AG04450 (cell line): ENCODE results near the gene ZNF253. TPM values are rescaled to one million over a fixed set of nuclear protein-coding genes. Genes with fewer than 3 reads are reported as not detected.
"Not testable (repeated sequence)": the region's sequence is repeated elsewhere in the genome, so short reads cannot be mapped to it uniquely, and the experiment has no call there.

Experiments used
- CTCF ChIA-PET: fragments of 300-600, 350-600 bp; formaldehyde crosslinking; extraction: SDS; loops from one replicate; lab custom pipeline; 2022; ENCODE audit warnings: antibody characterized with exemption, inconsistent platforms; lab: Charles Lee
- POLR2A ChIA-PET: fragments of 350-600 bp; formaldehyde crosslinking; extraction: SDS; loops from one replicate; lab custom pipeline; 2021; ENCODE audit warnings: antibody characterized with exemption, inconsistent platforms; lab: Yijun Ruan, JAX
- DNase-seq: peaks from one replicate; pipeline ENCODE4 v3.0.0-alpha.2; 2011; ENCODE audit warnings: low read depth, low spot score
- H3K27ac ChIP-seq: one replicate; pipeline ENCODE4 v1.5.1; 2012; ENCODE audit warnings: low read depth, low read length, control low read depth
- H3K27me3 ChIP-seq: one replicate; pipeline ENCODE4 v1.6.0; 2012; ENCODE audit warnings: low read length; ENCODE audit not compliant: control insufficient read depth, insufficient read depth
- H3K4me3 ChIP-seq: 2 replicates; pipeline ENCODE4 v1.5.1; 2011; ENCODE audit warnings: mild to moderate bottlenecking, low read depth, low read length, control low read depth
- H3K9me3 ChIP-seq: 2 replicates; pipeline ENCODE4 v1.5.1; 2012; ENCODE audit warnings: low read length; ENCODE audit not compliant: control insufficient read depth, insufficient read depth
- polyA plus RNA-seq: library from polyadenylated mRNA; depleted of rRNA; stranded (reverse); fragments of >200 nt; gene quantifications from 2 replicates; pipeline ENCODE4 v1.2.3, GENCODE V29; 2011
- TF ChIP-seq, protein P1 (sequence below): IDR thresholded peaks from 2 replicates; pipeline ENCODE4 v1.5.1; 2011; ENCODE audit warnings: low read depth, low read length, control low read depth, inconsistent platforms

The ZNF253 gene
- polyA plus RNA-seq, 1 experiment: 4.2 TPM

DNA sequence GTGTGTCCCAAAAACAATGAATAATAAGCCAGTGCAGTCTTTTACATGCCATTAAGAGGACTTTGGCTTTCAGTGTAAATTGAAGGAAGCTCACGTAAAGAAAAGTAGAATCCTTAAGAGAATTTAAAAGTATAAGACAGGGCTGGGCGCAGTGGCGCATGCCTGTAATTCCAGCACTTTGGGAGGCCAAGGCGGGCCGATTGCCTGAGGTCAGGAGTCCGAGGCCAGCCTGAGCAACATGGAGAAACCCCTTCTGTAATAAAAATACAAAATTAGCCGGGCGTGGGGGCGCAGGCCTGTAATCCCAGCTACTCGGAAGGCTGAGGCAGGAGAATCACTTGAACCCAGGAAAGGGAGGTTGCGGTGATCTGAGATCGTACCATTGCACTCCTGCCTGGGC lies 17.9 kb upstream of the ZNF253 start:
- H3K27me3 ChIP-seq: no peaks in the 10 kb centered on the region
- H3K27ac ChIP-seq: no peak overlapping the region
- TF ChIP-seq, protein P1, sequence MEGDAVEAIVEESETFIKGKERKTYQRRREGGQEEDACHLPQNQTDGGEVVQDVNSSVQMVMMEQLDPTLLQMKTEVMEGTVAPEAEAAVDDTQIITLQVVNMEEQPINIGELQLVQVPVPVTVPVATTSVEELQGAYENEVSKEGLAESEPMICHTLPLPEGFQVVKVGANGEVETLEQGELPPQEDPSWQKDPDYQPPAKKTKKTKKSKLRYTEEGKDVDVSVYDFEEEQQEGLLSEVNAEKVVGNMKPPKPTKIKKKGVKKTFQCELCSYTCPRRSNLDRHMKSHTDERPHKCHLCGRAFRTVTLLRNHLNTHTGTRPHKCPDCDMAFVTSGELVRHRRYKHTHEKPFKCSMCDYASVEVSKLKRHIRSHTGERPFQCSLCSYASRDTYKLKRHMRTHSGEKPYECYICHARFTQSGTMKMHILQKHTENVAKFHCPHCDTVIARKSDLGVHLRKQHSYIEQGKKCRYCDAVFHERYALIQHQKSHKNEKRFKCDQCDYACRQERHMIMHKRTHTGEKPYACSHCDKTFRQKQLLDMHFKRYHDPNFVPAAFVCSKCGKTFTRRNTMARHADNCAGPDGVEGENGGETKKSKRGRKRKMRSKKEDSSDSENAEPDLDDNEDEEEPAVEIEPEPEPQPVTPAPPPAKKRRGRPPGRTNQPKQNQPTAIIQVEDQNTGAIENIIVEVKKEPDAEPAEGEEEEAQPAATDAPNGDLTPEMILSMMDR: no peak
- CTCF ChIA-PET: no interaction called here
- POLR2A ChIA-PET: no interaction called here
- DNase-seq: no peak
- H3K4me3 ChIP-seq: no peak overlapping the region
- H3K9me3 ChIP-seq: peaks cover 44% of the 10 kb centered on the region

DNA sequence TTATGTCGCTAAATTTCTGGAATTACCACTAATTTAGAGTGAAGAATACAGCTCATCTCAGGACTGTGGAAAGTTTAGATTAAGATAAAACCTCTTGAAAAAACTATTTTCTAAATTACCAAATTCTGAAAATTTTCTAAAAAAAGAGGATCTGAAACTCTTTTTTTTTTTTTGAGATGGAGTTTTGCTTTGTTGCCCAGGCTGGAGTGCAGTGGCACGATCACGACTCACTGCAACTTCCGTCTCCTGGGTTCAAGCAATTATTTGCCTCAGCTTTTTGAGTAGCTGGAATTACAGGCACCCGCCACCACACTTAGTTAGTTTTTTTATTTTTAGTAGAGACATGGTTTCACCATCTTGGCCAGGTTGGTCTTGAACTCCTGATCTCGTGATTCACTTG lies 16.6 kb upstream of the ZNF253 start:
- Histone ChIP-seq H3K27ac (no peak overlapping the region), H3K27me3 (no peaks in the 10 kb centered on the region), H3K4me3 (no peak overlapping the region), H3K9me3 (peaks cover 34% of the 10 kb centered on the region)
- no peak for DNase-seq
- ChIA-PET POLR2A (no interaction called here), CTCF (interaction anchor here (0.6 kb wide), 1 partner anchor 34 kb away, joined by 4 read pairs; no protein-coding TSS in a partner anchor)
- TF ChIP-seq, protein P1: no peak

DNA sequence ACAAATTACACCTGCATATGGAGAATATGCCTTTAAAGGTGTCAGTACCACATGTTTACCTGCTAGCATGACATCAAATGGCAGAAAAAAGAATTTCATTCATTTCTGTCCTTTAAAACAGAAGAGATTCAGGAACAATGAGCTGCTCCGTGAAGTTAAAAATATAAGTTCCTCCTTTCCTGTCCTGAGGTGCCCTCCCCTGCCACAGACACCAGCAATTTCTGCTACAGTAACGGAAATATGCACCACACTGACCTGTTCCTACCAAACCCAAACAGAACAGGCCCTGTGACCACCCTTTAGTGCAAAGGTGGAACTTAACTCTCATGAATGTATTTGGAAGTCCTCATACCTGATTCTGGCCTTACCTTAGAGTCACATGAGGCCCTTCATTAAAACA lies 13.9 kb upstream of the ZNF253 start:
- H3K27ac ChIP-seq, CTCF ChIA-PET, H3K4me3 ChIP-seq, H3K27me3 ChIP-seq, DNase-seq, POLR2A ChIA-PET: not testable (repeated sequence)
- peaks cover 20% of the 10 kb centered on the region for H3K9me3 ChIP-seq

DNA sequence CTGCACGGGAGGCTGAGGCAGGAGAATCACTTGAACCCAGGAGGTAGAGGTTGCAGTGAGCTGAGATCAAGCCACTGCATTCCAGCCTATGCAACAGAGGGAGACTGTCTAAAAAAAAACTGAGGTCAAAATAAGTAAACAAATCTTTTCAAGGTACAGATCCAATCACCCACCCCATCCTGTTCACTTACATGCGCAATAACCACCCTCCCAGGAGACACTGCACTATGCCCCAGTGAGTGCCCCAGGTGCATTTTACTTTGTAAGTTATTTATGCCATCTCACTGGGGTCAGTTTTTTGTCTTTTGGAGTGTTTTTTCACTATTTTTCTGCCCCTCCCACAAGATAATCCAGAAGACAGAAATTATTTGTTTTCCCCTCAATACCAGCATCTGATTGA lies 6.9 kb upstream of the ZNF253 start:
- TF ChIP-seq, protein P1: no peak
- peaks cover 24% of the 10 kb centered on the region for H3K9me3 ChIP-seq
- no peaks in the 10 kb centered on the region for H3K27me3 ChIP-seq
- POLR2A ChIA-PET: no interaction called here
- no peak overlapping the region for H3K4me3 ChIP-seq
- DNase-seq: no peak
- CTCF ChIA-PET: no interaction called here
- no peak overlapping the region for H3K27ac ChIP-seq

DNA sequence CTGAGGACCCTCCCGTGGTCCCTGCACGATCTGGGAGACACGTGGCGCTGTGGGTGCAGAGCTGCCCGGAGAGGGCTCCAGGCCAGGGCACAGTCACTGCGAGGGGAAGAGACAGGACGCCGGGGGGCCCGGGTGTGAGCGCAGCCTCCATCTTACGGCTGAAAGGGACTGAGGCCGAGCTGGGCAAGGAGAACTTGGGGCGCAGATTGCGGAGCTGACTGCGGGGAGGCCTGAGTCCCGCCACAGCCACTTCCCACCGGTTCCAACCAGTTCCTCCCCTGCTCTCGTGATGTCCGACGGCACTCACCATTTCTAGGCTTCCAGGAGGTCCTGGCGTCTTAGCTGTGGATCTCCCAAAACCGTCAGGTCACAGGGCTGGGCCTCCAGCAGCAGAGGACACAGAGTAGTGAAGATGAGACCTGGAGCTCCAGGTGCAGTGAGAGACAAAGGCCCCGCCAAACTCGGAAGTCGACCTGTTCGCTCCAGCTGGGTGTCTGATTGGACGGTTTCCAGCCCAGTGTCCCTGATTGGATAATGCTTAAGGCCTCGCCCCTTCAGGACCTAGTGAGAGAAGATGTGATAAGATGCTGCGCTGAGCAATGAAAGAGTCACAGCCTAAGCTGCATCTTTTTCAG lies 4.8 kb upstream of the ZNF253 start:
- DNase-seq: no peak
- CTCF ChIA-PET: no interaction called here
- no peaks in the 10 kb centered on the region for H3K27me3 ChIP-seq
- no peak overlapping the region for H3K4me3 ChIP-seq
- POLR2A ChIA-PET: no interaction called here
- H3K9me3 ChIP-seq: peaks cover 39% of the 10 kb centered on the region
- TF ChIP-seq, protein P1: no peak
- no peak overlapping the region for H3K27ac ChIP-seq
